Panc1 (cell line): ENCODE measurements around the gene ZNF600. TPM values are rescaled to one million over a fixed set of nuclear protein-coding genes. Genes with fewer than 3 reads are reported as not detected.

Source experiments
- ATAC-seq: fragments of 200-7000 bp; cut with Tn5 transposase; 2 replicates; pipeline ENCODE4 v1.9.1; 2020; ENCODE audit warnings: mild to moderate bottlenecking, moderate library complexity
- BruUV-seq: library from RNA; stranded (reverse); fragments of 400-500 nt; replicated peaks from 2 replicates; lab custom pipeline; 2021; lab: Mats Ljungman, UMichigan
- CTCF ChIA-PET: fragments of 300-600 bp; sonication (Branson Sonifier 250); formaldehyde crosslinking; loops from one replicate; lab custom pipeline; 2022; ENCODE audit warnings: antibody characterized with exemption; lab: Charles Lee
- POLR2A ChIA-PET: fragments of 300-600 bp; sonication (Branson Sonifier 250); formaldehyde crosslinking; loops from one replicate; lab custom pipeline; 2022; ENCODE audit warnings: antibody characterized with exemption; lab: Charles Lee
- DNase-seq: peaks from one replicate; pipeline ENCODE4 v3.0.0-alpha.2; 2010; ENCODE audit warnings: low read depth, low spot score
- H3K27ac ChIP-seq: 2 replicates; pipeline ENCODE4 v1.5.1; 2011; ENCODE audit warnings: mild to moderate bottlenecking, low read length, inconsistent platforms
- H3K27me3 ChIP-seq: fragments of 200-500 bp; sonication (Bioruptor generic); 2 replicates; pipeline ENCODE4 v1.6.0; 2014; ENCODE audit warnings: low read length, inconsistent platforms; ENCODE audit not compliant: control insufficient read depth, insufficient read depth
- H3K36me3 ChIP-seq: fragments of 200-500 bp; sonication (Bioruptor generic); 2 replicates; pipeline ENCODE4 v1.5.1; 2014; ENCODE audit warnings: inconsistent platforms, mild to moderate bottlenecking, low read length, moderate library complexity; ENCODE audit not compliant: control insufficient read depth, insufficient read depth
- H3K4me1 ChIP-seq: 2 replicates; pipeline ENCODE4 v1.5.1; 2011; ENCODE audit warnings: inconsistent platforms, mild to moderate bottlenecking, low read length, moderate library complexity; ENCODE audit not compliant: control insufficient read depth, insufficient read depth
- H3K4me3 ChIP-seq, 2 experiments: 2 replicates each; pipeline ENCODE4 v1.5.1; 2011 to 2012; ENCODE audit warnings: low read depth in 2 of 2, low read length in 2 of 2, mild to moderate bottlenecking in 2 of 2, inconsistent platforms in 1 of 2, moderate library complexity in 1 of 2
- H3K9me3 ChIP-seq: fragments of 200-500 bp; sonication (Bioruptor generic); 2 replicates; pipeline ENCODE4 v1.5.1; 2014; ENCODE audit warnings: low read depth, mild to moderate bottlenecking, inconsistent platforms, low read length, moderate library complexity; ENCODE audit not compliant: control insufficient read depth, insufficient read depth
- CTCF ChIP-seq: fragments of 450-650 bp; IDR thresholded peaks from 2 replicates; pipeline ENCODE4 v1.5.1; 2017; ENCODE audit warnings: mild to moderate bottlenecking
- POLR2AphosphoS5 ChIP-seq: IDR thresholded peaks from 2 replicates; pipeline ENCODE4 v1.6.1; 2012; ENCODE audit warnings: mild to moderate bottlenecking, low read depth, low read length, moderate library complexity
- REST ChIP-seq, 2 experiments: IDR thresholded peaks; 2 replicates each; pipeline ENCODE4 v1.6.1; 2011 to 2012; ENCODE audit warnings: low read depth in 2 of 2, control low read depth in 1 of 2, low read length in 1 of 2, mild to moderate bottlenecking in 1 of 2, moderate library complexity in 1 of 2; ENCODE audit not compliant: insufficient read depth in 1 of 2
- SIN3A ChIP-seq: IDR thresholded peaks from 2 replicates; pipeline ENCODE4 v1.6.1; 2012; ENCODE audit warnings: low read depth, mild to moderate bottlenecking, low read length, moderate library complexity, borderline replicate concordance; ENCODE audit not compliant: insufficient read depth
- TCF7L2 ChIP-seq: IDR thresholded peaks from 2 replicates; pipeline ENCODE4 v1.6.1; 2011; ENCODE audit warnings: mild to moderate bottlenecking, low read depth, low read length, inconsistent platforms
- in situ Hi-C: cut with HindIII; loops from 2 replicates; pipeline ENCODE4 v1.10.0; 2016; ENCODE audit warnings: low sequenced_read_pairs, low pct_unique_long_range_greater_than_20kb
- intact Hi-C: fragments of 100-400 bp; cut with micrococcal nuclease; formaldehyde crosslinking; loops from one replicate; pipeline ENCODE4 v1.10.0; 2022; ENCODE audit not compliant: unreplicated experiment
- total RNA-seq: library from RNA; stranded (reverse); gene quantifications from one replicate; pipeline ENCODE4 v1.2.1, GENCODE V29; 2021; ENCODE audit not compliant: unreplicated experiment

The ZNF600 gene
- total RNA-seq, 1 experiment from 2014 or later: 13.6 TPM

GRCh38 chr19:52789440-52789839 lies 2.8 kb upstream of the ZNF600 start:
- no peak for ATAC-seq
- Histone ChIP-seq H3K4me1 (no peaks in the 10 kb centered on the region), H3K4me3 (no peak overlapping the region), H3K27ac (no peak overlapping the region), H3K27me3 (no peaks in the 10 kb centered on the region), H3K9me3 (no peaks in the 10 kb centered on the region), H3K36me3 (no peaks in the 10 kb centered on the region; the same call in 1 of the 2 replicates)
- intact Hi-C loops: no loop called here
- ChIA-PET POLR2A (no interaction called here), CTCF (no interaction called here)
- DNase-seq: no peak
- no TSS peak for BruUV-seq
- no peak for TF ChIP-seq SIN3A
- no peak for TF ChIP-seq CTCF
- in situ Hi-C loops: no loop called here

GRCh38 chr19:52786078-52786463 lies 520 bp downstream of the ZNF600 start:
- ChIA-PET CTCF (no interaction called here), POLR2A (no interaction called here)
- no TSS peak for BruUV-seq
- TF ChIP-seq SIN3A (no peak), REST (IDR thresholded peaks at IDR 0.05; ENCODE audit: insufficient read depth in 1 of 2, low read depth in 2 of 2, low read length in 1 of 2) (no peak), CTCF (no peak), TCF7L2 (no peak), POLR2AphosphoS5 (no peak)
- in situ Hi-C loops (no loop called here), intact Hi-C loops (no loop called here)
- H3K9me3 ChIP-seq: no peaks in the 10 kb centered on the region
- H3K4me3 ChIP-seq: peak overlapping the region; percentile 69 to 76
- DNase-seq: no peak
- no peaks in the 10 kb centered on the region for H3K27me3 ChIP-seq
- H3K36me3 ChIP-seq: no peaks in the 10 kb centered on the region; the same call in 1 of the 2 replicates
- H3K4me1 ChIP-seq: no peaks in the 10 kb centered on the region
- H3K27ac ChIP-seq: peak overlapping the region; percentile 79
- ATAC-seq: peak; percentile 47
